NCI-H446 treated with DMSO at 0.1 percent for 48 hours (cell line): ENCODE measurements around the gene KCND3.

Experiments
- DNase-seq: peaks from one replicate; lab custom pipeline; 2025; lab: John Stamatoyannopoulos, UW

KCND3 gene

GRCh38 chr1:111729946-111730681 is 259.4 kb downstream of the KCND3 start:
- DNase-seq: no peak

- DNase-seq: peak; percentile 85
Measured at GRCh38 chr1:111729271-111729921, 260.1 kb downstream of the KCND3 start.

- DNase-seq: no peak
Measured at GRCh38 chr1:111727056-111727455, 262.4 kb downstream of the KCND3 start.

GRCh38 chr1:111725192-111725591 is 264.3 kb downstream of the KCND3 start:
- DNase-seq: no peak

GRCh38 chr1:111723871-111724270 is 265.6 kb downstream of the KCND3 start:
- DNase-seq: no peak

GRCh38 chr1:111723091-111723806 is 266.2 kb downstream of the KCND3 start:
- no peak for DNase-seq

- DNase-seq: no peak
Measured at GRCh38 chr1:111720977-111721786, 268.3 kb downstream of the KCND3 start.
